HG03575 (cell line): ENCODE results near the gene EMP3.
"Not testable (repeated sequence)": the region's sequence is repeated elsewhere in the genome, so short reads cannot be mapped to it uniquely, and the experiment has no call there.

Experiments
- ATAC-seq: cut with Tn5 transposase; IDR thresholded peaks from one replicate; pipeline ENCODE4 v1.9.1; 2021; ENCODE audit not compliant: unreplicated experiment, insufficient number of reproducible peaks, low FRiP score; ENCODE audit errors: extremely low read depth

Gene EMP3

DNA sequence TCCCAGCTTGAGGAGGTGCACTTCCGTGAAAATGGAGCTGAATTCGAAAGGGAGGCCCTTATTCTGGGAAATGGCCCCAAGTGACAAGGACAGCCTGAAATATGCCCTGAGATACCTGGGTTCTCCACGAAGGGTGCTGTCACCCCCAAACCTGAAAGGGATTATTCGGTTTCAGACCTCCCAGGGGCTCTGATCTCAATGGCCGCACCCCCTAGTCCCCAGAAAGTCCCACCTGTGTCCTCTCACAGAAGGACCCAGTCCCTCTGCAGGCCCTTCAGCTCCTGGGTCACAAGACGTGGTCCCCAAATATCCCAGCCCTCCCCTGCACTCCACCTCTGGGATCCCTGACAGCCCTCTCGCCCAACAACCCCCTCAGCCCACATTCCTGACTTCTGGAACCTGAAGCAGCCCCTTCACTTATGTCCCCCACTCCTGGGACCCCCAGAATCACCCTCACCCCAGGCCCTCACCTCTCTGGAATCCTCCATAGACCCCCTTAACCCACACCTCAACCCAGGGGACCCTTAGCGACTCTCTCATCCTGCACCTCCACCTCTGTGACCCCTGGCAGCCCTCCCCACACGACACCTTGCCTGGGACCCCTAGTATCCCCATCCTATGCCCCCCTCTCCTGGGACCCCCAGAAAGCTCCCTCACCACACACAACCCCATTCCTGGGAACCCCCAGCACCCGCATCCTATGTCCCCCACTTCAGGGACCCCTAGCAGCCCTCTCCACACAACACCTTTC is 39.4 kb downstream of the EMP3 start:
- no peak for ATAC-seq

DNA sequence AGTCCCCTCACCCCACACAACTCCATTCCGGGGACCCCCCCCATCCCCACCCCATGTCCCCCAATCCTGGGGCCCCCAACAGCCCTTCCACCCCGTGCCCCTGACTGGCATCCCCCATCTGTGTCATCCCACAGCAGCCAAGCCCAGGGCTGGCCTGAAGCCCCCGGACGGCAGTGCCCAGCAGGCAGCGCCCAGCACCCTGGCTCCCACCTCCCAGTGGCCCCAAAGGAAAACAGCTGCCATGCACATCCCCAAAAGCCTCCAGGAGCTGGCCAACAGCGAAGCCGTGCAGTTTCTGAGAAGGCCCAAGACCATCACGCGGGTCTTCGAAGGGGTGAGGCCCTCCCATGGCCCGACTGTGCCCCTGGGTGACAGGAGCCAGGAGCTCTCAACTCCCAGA is 40.2 kb downstream of the EMP3 start:
- ATAC-seq: no peak

DNA sequence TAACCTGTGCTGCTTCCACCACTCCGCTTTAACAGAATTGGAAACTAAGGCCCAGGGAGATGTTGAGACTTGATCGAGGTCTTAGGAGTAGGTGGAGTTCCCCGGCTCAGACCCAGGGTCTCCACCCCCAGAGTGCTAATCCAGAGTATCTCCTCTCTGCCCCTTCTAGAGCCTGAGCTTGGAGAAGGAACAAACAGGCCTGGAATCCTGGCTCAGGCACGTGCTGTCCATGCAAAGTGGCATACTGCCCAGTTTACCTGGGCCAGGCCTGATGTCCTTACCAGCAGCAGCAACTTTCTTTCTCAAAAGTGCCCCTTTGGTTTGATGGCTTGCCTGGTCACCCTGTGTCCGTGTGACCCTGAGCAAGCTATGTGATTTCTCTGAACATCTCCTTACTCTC is 42.5 kb downstream of the EMP3 start:
- no peak for ATAC-seq

DNA sequence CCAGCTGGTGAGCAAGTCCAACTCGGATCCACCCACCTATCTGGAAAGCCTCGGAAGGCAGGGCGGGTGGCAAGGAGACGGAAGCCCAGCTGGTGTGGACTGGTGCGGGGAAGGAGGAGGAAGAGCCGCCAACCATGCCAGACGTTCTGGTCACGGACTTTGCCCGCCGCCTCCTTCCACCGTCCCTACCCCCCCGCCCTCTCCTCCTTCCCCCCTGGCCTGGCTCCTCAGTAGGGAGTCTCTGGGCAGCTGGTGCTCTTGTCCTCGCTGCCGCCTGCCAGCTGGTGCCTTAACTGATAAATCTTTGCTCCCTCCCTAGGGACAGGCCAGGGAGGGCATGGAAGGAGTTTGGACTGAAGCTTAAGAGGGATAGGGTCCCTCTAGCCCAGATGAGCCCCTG is 43.6 kb downstream of the EMP3 start:
- ATAC-seq: no peak

DNA sequence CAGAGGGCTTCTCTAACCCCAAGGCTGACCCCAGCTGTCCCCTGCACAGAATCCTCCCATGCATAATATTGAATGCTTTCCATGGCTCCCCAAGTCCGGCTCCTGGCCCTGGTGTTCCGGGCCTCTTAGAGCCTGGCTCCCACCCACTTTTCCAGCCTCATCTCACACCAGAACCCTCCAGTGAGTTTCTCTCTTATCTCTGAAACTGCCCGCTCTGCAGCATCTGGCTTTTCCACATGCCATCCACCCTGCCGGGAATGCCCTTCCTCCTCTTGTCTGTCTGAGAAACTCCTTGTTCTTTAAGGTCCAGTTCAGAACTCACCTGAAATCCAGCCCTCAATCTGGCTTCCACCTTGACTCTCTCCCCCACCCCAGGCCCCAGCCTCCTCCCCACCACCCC is 45.6 kb downstream of the EMP3 start:
- no peak for ATAC-seq

DNA sequence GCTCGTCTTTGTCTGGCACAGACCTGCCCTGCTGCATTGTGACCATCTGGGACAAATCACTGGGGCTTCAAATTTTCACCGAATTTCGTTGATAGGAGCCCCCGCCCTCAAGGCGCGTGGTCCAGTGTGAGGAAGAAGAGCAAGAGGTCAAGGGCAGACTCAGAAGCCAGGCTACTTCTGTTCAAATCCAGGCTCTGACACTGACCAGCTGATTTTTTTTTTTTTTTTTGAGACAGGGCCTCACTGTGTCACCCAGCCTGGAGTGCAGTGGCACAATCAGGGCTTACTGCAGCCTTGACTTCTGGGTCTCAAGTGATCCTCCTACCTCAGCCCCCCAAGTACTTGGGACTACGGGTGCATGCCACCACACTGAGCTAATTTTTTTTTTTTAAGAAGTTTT is 46.0 kb downstream of the EMP3 start:
- ATAC-seq: no peak

DNA sequence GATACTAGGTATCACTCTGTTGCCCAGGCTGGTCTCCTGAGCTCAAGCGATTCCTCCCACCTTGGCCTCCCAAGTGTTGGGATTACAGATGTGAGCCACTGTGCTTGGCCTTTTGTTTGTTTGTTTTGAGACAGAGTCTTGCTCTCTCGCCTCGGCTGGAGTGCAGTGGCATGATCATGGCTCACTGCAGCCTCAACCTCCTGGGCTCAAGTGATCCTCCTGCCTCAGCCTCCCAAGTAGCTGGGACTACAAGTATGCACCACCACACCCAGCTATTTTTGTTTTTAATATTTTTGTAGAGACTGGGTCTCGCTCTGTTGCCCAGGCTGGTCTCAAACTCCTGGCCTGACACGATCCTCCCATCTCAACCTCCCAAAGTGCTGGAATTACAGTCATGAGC is 46.4 kb downstream of the EMP3 start:
- ATAC-seq: not testable (repeated sequence)

DNA sequence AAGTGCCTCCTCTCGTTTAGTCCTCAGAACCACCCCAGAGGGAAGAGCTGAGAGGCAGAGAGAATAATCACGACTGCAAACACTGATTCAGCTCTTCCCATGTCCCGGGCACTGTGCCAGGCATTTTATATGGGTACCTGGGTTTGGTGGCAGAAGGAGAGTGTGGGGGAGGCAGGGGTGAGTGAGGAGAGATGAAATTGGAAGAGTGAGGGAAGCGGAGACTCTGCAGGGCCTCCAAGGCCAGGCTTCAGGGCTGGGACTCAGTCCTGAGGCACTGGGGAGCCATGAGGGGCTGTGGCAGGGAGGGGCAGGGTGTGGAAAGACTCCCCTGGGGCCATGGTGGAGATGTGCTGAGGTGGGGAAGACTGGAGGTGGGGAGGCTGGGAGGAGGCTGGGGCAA is 47.6 kb downstream of the EMP3 start:
- ATAC-seq: no peak

DNA sequence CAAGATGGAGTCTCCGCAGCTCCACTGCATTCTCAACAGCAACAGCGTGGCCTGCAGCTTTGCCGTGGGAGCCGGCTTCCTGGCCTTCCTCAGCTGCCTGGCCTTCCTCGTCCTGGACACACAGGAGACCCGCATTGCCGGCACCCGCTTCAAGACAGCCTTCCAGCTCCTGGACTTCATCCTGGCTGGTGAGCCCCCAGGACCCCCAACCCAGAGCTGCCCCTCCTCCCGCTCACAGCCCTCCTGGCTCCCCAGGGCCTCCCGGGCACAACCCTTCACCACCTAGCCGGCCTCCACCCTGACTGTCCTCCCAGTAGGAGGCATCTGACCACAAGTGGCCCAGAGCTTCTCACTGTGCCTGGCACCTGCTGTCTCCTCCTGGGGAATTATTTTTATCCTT is 48.2 kb downstream of the EMP3 start:
- no peak for ATAC-seq

DNA sequence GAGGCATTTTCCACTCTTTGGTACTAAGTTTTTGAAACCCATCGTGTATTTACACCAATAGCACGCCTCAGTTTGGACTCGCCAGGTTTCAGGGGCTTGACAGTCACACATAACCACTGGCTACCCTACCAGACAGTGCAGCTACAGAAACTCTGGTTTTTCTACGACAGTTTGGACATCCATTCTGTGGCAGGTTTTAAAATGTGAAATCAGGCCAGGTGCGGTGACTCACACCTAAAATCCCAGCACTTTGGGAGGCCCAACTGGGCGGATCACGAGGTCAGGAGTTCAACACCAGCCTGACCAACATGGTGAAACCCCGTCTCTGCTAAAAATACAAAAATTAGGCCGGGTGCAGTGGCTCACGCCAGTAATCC is 52.8 kb downstream of the EMP3 start:
- no peak for ATAC-seq

DNA sequence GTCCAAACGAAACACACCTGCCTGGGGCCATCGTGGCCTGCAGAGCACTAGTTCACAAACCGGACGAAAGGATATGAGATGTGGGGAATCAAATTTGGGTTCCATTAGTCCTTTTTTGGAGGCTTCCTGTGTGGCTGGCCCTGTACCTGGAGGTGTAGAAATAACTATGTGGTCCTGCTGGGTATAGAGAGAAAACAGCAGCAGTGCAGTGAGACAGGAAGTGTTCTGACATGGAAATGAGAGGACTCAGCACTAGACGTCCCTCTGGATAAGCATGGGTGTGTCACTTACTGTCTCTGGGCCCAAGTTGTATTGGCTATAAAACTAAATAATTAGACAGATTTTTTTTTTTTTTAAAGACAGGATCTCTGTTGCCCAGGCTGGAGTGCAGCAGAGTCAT is 53.7 kb downstream of the EMP3 start:
- no peak for ATAC-seq
